GM19239 (cell line): ENCODE data around the gene NFATC2.
A peak's percentile ranks its signal among the peaks of the same experiment; 100 is the strongest.

ENCODE experiments used
- DNase-seq: peaks from one replicate; pipeline ENCODE4 v3.0.0; 2011; ENCODE audit warnings: low spot score; ENCODE audit not compliant: insufficient read length
- FAIRE-seq: peaks from 2 replicates; lab custom pipeline; 2011; peaks lifted over from hg19 to GRCh38; lab: Jason Lieb, UNC

NFATC2 gene

DNA sequence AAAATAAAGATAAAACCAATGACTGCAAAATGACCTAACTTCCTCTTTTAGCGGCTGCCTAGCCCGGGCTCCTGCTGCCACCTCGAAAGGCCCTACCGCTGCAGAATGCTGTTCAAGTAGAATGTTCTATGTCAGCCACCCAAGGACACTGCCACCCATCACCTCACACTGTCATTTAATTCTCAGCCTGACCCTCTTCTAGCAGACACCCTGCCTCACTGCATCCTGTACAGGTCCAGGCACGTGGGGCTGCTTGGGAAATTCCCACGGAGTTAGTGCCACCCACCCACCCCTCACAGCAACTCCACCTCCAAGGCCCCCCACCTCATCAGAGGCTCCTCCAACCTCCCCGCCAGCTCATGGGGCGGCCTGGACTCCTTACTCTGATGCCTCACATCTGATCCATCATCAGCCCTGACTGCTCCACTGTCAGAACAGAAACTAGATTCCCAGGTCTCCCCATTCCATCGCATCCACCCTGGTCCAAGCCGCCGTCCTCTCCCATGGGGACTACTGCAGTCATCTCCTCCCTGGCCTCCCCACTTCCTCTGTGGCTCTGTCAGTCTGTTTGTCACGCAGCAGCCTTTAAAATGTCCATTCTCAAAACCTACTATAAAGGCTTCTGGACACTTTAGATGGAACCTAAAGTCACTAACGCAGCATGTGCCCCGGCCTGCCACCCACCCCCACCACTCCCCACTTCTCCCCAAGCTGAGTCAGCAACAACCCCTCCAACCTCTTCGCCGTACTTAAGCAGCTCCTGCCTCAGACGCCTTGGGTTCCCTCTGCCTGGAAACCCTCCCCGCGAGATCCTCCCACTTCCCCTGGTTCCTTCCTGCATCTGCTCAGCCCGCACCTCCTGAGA lies 17.0 kb downstream of the NFATC2 start:
- FAIRE-seq (peak; percentile 82), DNase-seq (no peak)

DNA sequence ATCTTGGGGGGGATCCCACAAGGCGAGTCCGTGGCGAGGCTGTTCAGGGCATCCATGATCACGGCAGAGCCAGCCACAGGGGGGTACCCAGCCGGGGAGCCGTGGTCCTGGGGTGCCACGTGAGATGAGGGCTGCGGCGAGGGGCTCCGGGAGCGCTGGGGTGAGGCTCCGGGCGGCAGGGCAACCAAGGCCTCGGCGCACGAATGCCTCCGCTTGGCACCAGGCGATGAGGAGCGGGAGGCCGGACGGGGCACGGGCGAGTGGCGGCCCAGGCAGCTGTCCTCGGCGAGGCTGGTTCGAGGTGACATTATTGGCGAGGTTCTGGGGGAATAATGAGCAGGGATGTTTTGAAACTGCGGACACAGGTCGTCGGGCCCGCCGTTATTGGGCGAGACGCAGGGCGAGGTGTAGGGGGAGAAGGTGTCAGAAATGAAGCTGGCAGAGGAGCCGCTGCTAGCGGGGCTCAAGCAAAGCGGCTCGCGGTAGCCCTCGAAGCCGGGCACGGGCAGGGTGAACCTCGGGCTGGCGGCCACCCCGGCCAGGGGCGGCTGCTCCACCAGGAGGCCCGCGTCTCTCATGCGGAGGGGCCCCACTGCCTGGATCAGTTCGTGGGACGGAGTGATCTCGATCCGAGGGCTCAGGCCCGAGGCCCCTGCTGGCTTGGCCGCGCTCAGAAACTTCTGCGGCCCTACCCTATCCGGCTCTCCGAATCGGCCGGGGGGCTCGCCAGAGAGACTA lies 19.1 kb downstream of the NFATC2 start:
- FAIRE-seq: no peak

DNA sequence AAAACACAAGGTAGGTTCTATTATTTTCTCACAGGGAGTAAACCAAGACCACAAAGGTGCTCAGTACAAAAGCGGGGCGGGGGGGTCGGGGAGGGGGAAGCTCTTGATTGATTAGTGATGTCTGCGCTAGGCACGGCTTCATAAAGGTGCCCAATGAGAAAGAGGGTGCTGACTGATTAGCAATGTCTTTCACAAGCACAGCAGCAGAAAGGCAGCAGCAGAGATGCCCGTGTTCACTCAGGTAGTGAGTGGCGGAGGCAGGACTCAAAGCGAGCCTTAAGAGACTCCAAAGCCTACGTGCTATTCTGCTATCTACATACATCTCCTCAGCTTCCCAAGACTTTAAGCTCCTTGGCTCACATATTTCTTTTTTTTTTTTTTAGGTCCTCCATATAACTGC lies 20.3 kb downstream of the NFATC2 start:
- no peak for FAIRE-seq
- DNase-seq: no peak

More for the DNA sequence above, 19.1 kb downstream of the NFATC2 start:
- no peak for DNase-seq

DNA sequence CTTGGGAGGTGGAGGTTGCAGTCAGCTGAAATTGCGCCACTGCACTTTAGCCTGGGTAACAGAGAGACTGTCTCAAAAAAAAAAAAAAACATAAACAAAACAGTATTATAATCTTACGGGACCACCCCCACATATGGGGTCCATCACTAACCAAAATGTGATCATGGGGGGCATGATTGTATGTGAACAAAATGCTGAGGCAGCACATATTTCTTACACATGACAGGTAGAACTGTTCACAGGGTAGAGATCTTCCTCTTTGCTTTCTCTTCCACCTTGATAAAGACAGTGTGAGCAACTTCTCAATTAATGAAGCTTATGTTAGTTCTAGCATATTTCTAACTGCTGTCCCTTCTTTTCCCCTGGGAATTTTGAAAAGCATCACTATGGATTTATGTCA lies 24.7 kb downstream of the NFATC2 start:
- FAIRE-seq: no peak
- no peak for DNase-seq

DNA sequence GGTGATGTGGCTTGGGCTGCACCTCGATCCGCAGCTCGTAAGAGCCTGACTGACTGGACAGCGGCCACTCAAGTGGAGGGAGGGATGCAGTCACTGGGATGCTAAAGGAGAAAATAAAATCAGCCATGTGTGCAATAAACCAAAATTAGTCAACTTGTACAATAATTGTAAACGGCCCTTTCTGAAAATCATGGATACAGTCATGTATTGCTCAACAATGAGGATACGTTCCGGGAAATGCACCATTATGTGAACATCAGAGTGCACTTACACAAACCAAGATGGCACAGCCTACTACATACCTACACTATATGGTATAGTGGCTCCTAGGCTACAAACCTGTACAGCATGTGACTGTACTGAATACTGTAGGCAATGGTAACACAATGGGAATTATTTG lies 25.7 kb downstream of the NFATC2 start:
- DNase-seq: no peak
- FAIRE-seq: no peak

DNA sequence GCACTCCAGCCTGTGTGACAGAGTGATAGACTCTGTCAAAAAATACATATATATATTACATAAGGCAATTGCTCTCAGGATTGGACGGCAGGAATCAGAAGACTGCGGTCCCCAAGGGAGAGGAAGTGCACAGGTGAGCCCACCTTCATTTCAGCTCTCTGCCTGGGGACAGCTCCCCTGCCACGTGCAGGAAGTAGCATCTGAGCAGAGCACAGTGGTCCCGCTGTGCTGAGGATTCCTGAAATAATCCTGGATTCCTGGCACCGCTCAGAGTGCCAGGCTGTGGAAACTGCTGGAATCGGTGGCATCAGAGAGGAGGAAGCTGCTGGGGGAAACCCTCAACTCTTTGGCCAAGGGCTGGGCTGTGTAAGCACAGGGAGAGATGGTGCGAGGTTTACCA lies 27.7 kb downstream of the NFATC2 start:
- FAIRE-seq (no peak), DNase-seq (no peak)

DNA sequence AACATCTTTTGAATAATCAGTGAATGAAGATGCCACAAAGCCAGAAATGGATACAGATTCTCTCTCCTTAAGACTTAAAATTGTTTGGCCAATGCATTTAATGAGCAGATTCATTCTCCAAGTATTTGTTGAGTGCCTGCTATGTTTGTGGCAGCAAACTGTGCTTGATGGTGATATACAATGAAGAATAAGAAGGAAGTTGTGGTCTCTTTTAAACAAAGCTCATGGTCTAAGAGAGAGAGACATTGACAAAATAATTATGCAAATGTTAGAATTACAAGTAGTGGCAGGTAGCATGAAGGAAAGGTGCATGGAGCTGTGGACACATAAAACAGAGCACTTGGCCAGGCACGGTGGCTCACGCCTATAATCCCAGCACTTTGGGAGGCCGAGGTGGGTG lies 28.3 kb downstream of the NFATC2 start:
- no peak for FAIRE-seq
- DNase-seq: no peak

DNA sequence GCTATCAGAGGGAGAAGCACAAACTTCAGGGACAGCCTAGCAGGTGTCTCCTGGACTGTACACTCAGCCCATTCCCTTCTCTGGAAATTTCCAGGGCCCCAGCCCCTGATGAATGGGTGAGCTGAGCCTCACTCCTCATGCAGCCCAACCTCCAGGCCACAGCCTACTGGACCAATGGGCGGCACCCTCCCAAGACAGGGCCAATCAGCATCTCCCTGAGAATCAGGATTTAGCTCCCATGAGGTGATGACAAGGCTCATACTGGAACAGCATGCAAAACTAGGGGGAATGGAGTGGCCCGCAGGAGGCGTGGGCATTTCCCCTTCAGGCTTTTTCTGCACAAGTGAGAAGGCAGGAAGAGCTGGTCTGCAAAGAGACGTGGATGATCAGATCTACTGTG lies 29.0 kb downstream of the NFATC2 start:
- no peak for DNase-seq
- no peak for FAIRE-seq

DNA sequence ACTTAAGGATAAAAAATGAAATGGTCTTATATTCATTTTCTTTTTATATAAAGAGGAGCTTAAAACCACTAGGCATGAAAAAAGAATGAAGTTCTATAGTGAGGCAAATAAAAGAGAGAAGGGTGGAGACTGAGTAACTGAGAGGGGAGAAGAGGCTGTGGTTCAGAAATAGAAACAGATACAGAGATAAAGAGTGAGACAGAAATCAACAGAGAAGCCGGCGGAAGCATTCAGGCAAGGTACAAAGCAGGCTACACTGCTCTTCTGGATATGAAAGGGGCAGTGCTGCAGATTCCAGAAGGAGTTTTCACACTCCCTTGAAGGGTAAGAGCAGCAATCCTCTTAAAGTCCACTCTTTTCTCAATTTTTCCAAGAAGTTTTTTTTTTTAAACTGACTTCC lies 29.9 kb downstream of the NFATC2 start:
- DNase-seq (no peak), FAIRE-seq (no peak)

DNA sequence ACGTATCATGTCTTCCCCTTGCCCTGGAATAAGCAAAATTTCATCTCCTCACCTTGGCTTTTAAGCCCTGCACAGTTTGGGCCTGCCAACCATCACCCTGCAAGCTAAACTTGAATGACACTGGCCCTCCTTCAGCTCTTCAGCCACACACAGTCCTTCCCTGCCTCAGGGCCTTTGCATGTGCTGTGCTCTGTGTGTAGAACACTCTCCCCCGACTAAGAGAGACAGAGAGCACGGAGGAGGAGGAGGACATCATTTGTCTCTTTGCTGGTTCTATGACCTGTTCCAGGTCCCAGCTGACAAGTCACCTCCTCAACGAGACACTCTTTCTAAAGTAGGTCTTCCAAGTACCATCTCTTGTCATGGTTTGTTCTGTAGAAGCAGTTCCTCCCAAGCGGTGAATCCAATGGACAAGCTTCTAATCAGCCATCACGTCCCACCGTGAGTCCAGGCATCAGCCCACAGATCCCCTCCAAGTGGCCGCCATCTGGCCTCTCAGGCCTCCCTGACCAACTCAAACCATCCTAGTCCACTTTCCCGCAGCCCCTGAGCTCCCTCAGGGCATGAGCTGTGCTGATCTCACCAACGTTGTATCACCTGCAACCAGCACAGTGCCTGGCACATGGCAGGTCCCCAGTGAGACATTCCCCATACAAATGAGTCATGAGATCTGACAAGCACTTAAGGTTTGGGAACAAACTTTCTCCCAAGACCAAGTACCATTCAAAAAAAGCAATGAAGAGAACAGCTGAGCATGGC lies 30.5 kb downstream of the NFATC2 start:
- no peak for FAIRE-seq

DNA sequence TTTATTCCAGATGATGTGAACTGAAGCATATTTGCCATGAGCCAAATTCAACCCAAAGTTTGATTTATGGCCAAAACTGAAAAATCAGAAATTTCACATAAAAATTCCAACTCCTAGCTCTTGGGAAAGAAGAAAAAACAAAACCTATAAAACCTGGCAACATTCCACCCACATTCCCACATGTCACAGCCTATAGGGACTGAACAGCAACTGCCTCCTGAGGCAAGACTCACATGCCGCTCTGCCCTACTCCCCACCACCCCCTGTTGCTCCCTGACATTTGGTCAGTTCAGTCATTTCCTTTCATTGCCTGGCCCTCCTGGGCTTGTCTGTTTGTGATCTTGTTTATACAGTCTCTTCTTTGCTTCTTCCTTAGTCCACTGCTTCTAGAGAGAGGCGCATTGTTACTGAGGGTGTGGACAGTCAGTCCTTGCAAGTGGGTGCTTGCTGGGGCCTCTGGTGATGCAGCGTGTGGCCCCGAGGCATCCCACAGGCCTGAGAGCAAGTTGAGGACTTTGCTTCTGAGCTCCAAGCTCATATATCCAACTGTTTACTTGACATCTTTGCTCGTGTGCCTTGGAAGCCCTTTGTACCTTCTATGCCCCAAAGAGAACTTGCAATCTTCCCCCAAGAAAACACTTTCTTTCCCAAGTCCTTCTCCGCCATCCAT lies 31.4 kb downstream of the NFATC2 start:
- DNase-seq (no peak), FAIRE-seq (no peak)

More for the DNA sequence above, 30.5 kb downstream of the NFATC2 start:
- no peak for DNase-seq

DNA sequence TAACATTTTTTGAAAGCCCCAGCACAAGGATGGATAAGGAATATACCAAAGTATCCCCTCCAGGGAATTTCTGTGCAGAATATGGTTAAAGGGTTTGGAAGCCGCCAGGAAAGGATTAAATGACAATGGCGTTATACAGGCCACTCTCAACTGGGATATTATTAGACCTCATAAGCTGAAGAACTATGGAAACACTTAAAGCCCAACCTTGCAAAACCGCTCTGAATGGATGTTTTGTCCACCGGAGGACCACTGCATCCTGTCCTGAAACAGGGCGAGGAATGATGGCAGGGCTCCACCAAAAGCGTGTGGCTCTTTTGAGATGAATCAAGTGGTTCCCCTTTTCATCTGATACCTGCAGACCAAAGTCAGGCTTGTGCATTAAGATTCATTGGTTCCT lies 32.4 kb downstream of the NFATC2 start:
- no peak for DNase-seq
- FAIRE-seq: no peak

DNA sequence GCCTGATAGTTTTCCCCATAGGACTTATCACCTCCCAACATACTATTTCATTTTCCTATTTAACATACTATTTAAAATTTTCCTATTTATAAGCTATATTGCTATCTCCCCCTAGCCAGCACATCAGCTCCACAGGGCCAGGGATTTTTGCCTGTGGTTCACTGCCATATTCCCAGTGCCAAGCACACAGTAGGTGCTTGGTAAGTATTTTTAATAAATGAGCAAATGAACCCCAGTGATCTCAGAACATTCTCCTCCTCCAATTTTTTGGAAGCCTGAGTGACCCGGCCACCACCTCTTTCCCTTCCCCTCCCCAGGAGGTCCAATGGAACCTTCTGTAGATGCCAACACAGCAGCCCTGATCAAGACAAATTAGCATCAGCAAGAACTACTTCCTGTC lies 33.3 kb downstream of the NFATC2 start:
- FAIRE-seq (no peak), DNase-seq (no peak)

DNA sequence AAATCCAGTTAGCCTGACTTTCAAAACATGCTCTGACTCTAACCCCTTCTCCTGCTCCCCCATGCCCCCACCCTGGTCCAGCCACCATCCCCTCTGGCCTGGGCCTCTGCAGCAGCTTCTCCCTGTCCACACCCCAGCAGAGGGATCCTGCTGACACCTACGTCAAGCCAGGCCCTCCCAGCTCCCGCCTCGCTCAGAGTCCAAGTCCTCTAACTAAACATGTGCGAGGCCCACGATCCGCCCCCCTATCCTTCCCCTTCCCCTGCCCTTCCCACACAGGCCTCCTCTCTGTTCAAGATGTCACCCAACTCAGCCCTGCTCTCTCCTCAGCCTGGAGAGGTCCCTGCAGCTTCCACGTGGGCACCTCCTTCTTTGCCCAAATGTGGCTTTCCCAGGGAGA lies 33.7 kb downstream of the NFATC2 start:
- DNase-seq: no peak
- FAIRE-seq: no peak

DNA sequence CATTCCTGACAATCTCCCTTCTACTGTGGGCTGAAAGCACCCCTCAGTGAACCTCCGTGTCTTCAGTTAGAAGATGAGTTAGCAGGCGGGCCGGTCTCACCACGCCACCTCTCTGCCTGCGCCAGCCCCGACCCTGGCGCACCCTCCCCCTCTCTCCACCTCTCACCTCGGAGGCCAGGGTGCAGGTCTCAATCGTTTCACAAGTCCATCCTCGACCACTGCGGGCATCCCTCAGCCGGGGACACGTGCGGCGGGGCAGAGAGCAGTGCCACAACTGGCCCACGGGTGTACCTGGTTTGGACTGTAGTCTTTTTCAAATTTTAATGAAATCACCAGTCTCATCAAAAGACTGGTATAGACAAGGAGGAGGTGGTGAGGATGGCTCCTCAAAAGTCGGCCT lies 34.4 kb downstream of the NFATC2 start:
- DNase-seq: no peak
- FAIRE-seq: no peak

DNA sequence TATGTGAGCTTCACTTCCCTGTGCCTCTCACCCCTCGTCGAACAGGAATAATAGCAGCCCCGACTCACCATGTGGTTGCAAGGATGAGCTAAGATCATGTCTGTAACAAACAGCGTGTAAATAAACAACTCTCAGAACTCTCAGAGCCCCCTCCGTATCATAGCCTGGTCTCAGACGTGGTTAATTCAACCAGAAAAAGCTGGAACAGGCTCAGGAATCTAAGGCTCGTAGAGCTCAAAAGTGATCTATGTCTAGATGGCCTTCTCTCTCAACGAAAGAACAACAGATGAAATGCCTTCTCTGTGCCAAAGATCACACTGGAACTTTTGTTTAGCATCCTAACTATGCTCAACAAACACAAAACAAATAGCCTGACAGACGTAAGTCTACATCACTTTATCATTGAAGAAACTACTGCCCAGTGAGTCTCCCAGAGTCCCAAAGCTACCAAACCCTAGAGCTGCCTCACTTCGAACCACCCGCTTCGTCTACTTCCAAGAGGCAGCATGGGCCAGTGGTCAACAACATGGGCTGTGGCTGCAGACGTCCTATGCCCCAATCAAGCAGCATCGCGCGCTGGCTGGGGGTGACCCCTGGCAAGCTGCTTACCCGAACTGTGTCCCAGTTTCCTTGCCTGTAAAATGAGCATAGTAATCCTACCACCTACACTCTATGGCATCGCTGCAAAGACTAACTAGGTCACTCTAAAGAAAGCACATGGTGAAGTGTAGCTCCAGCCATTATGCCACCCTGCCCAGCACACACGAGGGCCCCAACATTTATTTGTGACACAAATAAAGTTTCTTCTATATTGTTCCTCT lies 35.1 kb downstream of the NFATC2 start:
- FAIRE-seq (no peak), DNase-seq (no peak)

DNA sequence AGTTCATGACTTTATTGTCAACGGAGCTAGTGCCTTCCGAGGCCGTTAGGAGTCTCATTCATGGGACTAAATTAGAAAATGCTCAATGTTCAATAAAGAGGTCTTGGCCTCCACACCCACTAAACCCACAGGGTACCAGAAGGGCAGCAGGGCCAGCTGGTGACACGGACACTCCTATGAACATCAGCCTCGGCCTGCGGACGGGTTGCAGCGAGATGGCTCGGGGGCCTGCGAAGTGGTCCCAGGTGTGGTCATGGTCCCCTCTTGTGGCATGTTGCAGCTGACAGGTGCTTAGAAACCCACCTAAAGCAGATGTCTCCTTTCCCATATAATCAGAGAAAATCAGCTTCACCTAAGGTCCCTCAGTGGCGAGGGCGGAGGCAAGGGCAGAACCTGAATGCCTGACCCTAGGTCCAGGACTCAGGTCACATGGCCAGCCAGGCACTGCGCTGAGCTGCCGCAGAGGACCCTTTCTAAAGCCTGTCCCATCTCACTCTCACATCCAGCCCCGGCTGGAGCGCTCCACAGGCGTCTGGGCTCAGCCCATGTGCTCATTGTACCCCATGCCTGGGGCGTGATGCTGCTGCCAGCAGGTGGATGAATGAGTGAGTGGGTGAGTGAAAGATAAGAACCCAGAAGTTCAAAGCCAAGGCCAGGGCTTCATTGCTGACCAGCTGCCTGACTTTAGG lies 35.8 kb downstream of the NFATC2 start:
- DNase-seq (no peak), FAIRE-seq (no peak)

DNA sequence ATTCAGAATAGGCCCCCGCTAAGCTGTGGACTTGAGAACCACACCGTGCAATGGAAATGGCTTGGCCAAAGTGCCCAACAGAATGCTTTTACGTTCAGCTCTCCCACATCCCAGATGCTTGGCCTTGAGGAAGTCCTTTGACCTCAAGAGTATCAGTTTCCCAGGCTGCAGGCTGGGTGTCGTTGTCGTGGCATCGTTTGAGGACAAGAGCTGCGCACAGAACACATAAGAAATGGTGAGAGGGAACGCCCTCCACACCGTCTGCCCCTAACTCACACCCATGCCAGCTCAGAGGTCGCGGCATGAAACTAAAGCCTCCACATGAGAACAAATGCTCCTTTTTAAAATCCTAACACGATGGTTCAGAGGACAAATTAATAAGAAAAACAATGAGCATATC lies 37.0 kb downstream of the NFATC2 start:
- FAIRE-seq (no peak), DNase-seq (no peak)

DNA sequence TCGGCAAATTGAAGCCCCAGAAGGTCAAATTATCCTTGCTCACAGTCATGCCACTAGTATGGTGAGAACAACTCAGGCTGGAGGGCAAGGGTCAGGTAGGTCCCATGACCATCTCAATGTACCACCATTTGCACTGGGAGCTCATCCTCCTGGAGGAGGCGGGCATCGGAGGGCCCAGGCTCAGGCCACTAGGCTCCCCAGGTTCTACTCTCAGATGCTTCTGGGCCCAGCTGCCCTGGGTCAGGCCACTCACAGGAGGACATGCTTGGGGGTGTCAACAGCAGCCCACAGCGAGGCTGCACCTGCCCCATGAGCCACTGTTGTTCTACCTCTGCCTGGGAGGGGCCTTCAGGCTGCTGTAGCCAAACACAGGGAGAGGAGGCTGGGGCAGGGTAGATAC lies 39.1 kb downstream of the NFATC2 start:
- DNase-seq (no peak), FAIRE-seq (no peak)
